HL-60 (cell line): ENCODE measurements around the gene SMG6.

Experiments used
- POLR2AphosphoS5 ChIP-seq: IDR thresholded peaks from 2 replicates; pipeline ENCODE4 v1.6.1; 2012; ENCODE audit warnings: low read depth
- TF ChIP-seq, protein P1 (sequence below): IDR thresholded peaks from one replicate; pipeline ENCODE4 v1.5.1; 2011; ENCODE audit warnings: low read length, control low read depth, inconsistent platforms; ENCODE audit not compliant: insufficient read depth

DNA sequence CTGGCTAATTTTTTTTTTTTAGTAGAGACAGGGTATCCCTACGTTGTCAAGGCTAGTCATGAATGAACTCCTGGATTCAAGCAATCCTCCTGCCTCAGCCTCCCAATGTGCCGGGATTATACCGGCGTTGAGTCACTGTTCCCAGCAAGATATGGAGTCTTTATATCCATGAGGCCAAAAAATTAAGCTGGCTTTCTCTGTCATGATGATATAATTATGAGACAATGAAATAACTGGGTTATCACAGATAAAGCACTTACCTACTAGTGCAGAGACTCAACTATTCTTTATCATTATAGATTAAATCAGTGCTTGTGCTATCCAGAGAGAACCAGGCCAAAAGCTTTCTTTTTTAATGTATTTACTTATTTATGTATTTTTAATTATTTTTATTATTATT lies 36.2 kb downstream of the SMG6 start:
- TF ChIP-seq, protein P1, sequence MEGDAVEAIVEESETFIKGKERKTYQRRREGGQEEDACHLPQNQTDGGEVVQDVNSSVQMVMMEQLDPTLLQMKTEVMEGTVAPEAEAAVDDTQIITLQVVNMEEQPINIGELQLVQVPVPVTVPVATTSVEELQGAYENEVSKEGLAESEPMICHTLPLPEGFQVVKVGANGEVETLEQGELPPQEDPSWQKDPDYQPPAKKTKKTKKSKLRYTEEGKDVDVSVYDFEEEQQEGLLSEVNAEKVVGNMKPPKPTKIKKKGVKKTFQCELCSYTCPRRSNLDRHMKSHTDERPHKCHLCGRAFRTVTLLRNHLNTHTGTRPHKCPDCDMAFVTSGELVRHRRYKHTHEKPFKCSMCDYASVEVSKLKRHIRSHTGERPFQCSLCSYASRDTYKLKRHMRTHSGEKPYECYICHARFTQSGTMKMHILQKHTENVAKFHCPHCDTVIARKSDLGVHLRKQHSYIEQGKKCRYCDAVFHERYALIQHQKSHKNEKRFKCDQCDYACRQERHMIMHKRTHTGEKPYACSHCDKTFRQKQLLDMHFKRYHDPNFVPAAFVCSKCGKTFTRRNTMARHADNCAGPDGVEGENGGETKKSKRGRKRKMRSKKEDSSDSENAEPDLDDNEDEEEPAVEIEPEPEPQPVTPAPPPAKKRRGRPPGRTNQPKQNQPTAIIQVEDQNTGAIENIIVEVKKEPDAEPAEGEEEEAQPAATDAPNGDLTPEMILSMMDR, result no peak
- TF ChIP-seq POLR2AphosphoS5, result no peak
